ENCODE measurements around the gene CMTR1.
"Not testable (repeated sequence)": the region's sequence is repeated elsewhere in the genome, so short reads cannot be mapped to it uniquely, and the experiment has no call there.

The CMTR1 gene

GRCh38 chr6:37435373-37435772 lies 2.4 kb downstream of the CMTR1 start:
- DNase-seq (ENCODE audit: low read depth in 2 of 2) = no peak

- no peak for DNase-seq (ENCODE audit: low read depth in 2 of 2)
Measured at GRCh38 chr6:37435816-37436215, 2.8 kb downstream of the CMTR1 start.

- no peak for DNase-seq (ENCODE audit: low read depth in 2 of 2)
Measured at GRCh38 chr6:37438930-37439329, 5.9 kb downstream of the CMTR1 start.

GRCh38 chr6:37441651-37442050 lies 8.6 kb downstream of the CMTR1 start:
- DNase-seq (ENCODE audit: low read depth in 2 of 2) = no peak

GRCh38 chr6:37442416-37443215 lies 9.6 kb downstream of the CMTR1 start:
- DNase-seq (ENCODE audit: low read depth in 2 of 2) = no peak

GRCh38 chr6:37443216-37443542 lies 10.2 kb downstream of the CMTR1 start:
- not testable (repeated sequence) for DNase-seq (ENCODE audit: low read depth in 2 of 2)

GRCh38 chr6:37449984-37450383 lies 17.0 kb downstream of the CMTR1 start:
- no peak for DNase-seq (ENCODE audit: low read depth in 2 of 2)

GRCh38 chr6:37451441-37452193 lies 18.6 kb downstream of the CMTR1 start:
- DNase-seq (ENCODE audit: low read depth in 2 of 2) = no peak

- DNase-seq (ENCODE audit: low read depth in 2 of 2) = no peak
Measured at GRCh38 chr6:37452522-37452921, 19.5 kb downstream of the CMTR1 start.

- DNase-seq (ENCODE audit: low read depth in 2 of 2) = no peak
Measured at GRCh38 chr6:37454420-37455140, 21.6 kb downstream of the CMTR1 start.

- DNase-seq (ENCODE audit: low read depth in 2 of 2) = no peak
Measured at GRCh38 chr6:37456126-37456525, 23.1 kb downstream of the CMTR1 start.

GRCh38 chr6:37456816-37457560 lies 24.0 kb downstream of the CMTR1 start:
- DNase-seq (ENCODE audit: low read depth in 2 of 2) = no peak

- no peak for DNase-seq (ENCODE audit: low read depth in 2 of 2)
Measured at GRCh38 chr6:37459981-37460800, 27.2 kb downstream of the CMTR1 start.

GRCh38 chr6:37460805-37461204 lies 27.8 kb downstream of the CMTR1 start:
- DNase-seq (ENCODE audit: low read depth in 2 of 2) = no peak

- DNase-seq (ENCODE audit: low read depth in 2 of 2) = no peak
Measured at GRCh38 chr6:37463110-37463509, 30.1 kb downstream of the CMTR1 start.

GRCh38 chr6:37467718-37468117 lies 34.7 kb downstream of the CMTR1 start:
- DNase-seq (ENCODE audit: low read depth in 2 of 2) = no peak

GRCh38 chr6:37473364-37474095 lies 40.5 kb downstream of the CMTR1 start:
- no peak for DNase-seq (ENCODE audit: low read depth in 2 of 2)

- DNase-seq (ENCODE audit: low read depth in 2 of 2) = no peak
Measured at GRCh38 chr6:37474316-37474715, 41.3 kb downstream of the CMTR1 start.

GRCh38 chr6:37477191-37477590 lies 44.2 kb downstream of the CMTR1 start:
- no peak for DNase-seq (ENCODE audit: low read depth in 2 of 2)

- DNase-seq (ENCODE audit: low read depth in 2 of 2) = no peak
Measured at GRCh38 chr6:37477656-37478435, 44.8 kb downstream of the CMTR1 start.
